C4-2B (cell line): ENCODE measurements around the gene GHDC.
"Not testable (repeated sequence)": the region's sequence is repeated elsewhere in the genome, so short reads cannot be mapped to it uniquely, and the experiment has no call there.

Experiments
- CTCF ChIP-seq: fragments of 450-650 bp; conservative IDR thresholded peaks from 2 replicates; pipeline ENCODE4 v1.5.1; 2017; ENCODE audit warnings: mild to moderate bottlenecking
- ZFX ChIP-seq: fragments of 450-650 bp; IDR thresholded peaks from 2 replicates; pipeline ENCODE4 v1.6.1; 2017

DNA sequence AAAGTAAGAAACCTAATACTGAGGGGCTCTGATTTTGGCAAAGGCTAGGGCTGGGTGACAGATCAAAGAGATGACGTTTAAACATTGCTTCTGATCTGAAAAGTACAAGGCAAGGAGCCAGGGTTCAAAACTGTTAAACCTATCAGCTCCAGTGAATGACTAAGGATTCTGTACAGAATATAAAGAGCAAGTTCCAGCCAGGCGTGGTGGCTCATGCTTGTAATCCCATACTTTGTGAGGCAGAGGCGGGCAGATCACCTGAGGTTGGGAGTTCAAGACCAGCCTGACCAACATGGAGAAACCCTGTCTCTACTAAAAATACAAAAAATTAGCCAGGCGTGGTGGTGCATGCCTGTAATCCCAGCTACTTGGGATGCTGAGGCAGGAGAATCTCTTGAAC is 46.6 kb upstream of the GHDC start:
- not testable (repeated sequence) for TF ChIP-seq CTCF, ZFX
